ENCODE results near the gene EXOC6B. TPM values are rescaled to one million over a fixed set of nuclear protein-coding genes. Genes with fewer than 3 reads are reported as not detected.

Gene EXOC6B
- total RNA-seq, 1 donor from 2014 or later, result 35.2 TPM

DNA sequence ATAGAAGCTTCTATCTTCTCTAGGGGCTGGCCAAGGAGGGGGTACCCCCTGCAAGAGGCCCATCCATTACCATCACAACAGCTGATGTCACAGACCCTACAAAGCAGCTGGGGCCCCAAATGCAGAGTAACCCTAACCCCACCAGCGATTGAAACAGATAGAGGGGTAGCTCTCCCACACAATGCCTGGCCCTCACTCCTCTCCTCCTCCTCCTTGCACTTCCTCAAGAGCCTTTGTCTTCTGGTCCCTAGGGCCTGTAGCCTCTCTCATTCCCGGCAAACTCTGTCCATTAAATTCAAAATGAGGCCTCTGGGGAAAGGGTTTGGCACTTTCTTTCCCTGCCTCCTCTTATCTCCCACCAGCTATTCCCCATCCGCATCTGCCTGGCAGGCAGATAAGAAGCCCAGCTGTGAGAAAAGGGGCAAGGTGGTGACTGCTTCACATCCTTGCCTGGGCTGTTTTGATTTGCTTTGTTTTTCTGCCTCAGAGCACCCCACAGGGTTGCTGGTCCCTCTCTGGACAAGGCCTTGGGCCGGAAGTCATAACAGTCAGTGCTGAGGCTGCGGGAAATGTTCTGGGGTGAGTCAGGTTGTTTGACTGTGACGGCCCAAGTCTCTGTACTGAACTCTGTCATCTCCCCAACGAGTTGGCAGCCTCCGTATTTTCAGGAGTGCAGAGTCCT, 652.1 kb downstream of the EXOC6B start:
- DNase-seq, result no peak
- peaks cover 8% of the 10 kb centered on the region for H3K36me3 ChIP-seq

DNA sequence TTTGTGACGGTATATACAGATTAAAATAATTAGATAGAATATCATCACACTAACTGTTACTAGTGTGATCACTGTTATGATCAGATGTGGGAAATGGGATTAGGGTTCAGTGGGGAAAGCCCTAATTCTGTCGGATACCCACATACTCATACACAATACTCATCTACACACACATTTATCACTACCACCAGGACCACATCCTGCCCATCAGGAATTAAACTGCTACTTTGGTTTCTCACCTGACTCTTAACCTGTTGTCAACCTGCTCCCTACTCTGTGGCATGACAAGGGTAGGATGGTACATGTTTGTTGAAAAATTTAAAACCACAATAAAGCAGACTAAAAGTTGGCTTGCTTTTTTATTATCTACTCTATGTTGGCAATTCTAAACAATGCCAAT, 653.4 kb downstream of the EXOC6B start:
- no peaks in the 10 kb centered on the region for H3K27me3 ChIP-seq
- H3K36me3 ChIP-seq, result no peaks in the 10 kb centered on the region
- ATAC-seq (no peak), DNase-seq (no peak)
- no peaks in the 10 kb centered on the region for H3K9me3 ChIP-seq
- intact Hi-C loops (cut with DNase I), result no loop called here
- H3K4me1 ChIP-seq, result no peaks in the 10 kb centered on the region
- H3K27ac ChIP-seq, result no peak overlapping the region
- TF ChIP-seq, protein P1, sequence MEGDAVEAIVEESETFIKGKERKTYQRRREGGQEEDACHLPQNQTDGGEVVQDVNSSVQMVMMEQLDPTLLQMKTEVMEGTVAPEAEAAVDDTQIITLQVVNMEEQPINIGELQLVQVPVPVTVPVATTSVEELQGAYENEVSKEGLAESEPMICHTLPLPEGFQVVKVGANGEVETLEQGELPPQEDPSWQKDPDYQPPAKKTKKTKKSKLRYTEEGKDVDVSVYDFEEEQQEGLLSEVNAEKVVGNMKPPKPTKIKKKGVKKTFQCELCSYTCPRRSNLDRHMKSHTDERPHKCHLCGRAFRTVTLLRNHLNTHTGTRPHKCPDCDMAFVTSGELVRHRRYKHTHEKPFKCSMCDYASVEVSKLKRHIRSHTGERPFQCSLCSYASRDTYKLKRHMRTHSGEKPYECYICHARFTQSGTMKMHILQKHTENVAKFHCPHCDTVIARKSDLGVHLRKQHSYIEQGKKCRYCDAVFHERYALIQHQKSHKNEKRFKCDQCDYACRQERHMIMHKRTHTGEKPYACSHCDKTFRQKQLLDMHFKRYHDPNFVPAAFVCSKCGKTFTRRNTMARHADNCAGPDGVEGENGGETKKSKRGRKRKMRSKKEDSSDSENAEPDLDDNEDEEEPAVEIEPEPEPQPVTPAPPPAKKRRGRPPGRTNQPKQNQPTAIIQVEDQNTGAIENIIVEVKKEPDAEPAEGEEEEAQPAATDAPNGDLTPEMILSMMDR (IDR thresholded peaks at IDR 0.05), result no peak
- no peak overlapping the region for H3K4me3 ChIP-seq

More for the DNA sequence above, 652.1 kb downstream of the EXOC6B start:
- Histone ChIP-seq H3K27me3 (no peaks in the 10 kb centered on the region), H3K9me3 (no peaks in the 10 kb centered on the region), H3K4me3 (no peak overlapping the region), H3K4me1 (no peaks in the 10 kb centered on the region), H3K27ac (no peak overlapping the region)
- TF ChIP-seq, protein P1 (IDR thresholded peaks at IDR 0.05), result no peak
- ATAC-seq, result no peak
- intact Hi-C loops (cut with DNase I), result no loop called here

DNA sequence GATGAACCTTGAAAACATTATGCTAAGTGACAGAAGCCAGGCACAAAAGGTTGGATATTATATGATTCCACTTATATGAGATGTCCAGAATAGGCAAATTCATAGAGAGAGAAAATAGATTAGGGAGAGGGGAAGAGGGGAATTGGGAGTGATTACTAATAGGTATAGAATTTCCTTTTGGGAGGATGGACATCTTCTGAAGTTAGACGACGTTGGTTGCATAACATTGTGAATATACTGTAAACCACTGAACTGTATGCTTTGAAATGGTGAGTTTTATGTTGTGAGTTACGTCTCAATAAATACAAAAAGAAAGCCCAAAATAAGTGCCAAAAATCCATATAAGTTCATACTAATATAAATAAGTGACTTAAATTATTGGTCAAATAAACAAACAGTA, 659.6 kb downstream of the EXOC6B start:
- no peaks in the 10 kb centered on the region for H3K9me3 ChIP-seq
- ATAC-seq (no peak), DNase-seq (no peak)
- TF ChIP-seq, protein P1 (IDR thresholded peaks at IDR 0.05), result no peak
- intact Hi-C loops (cut with DNase I), result no loop called here
- no peaks in the 10 kb centered on the region for H3K36me3 ChIP-seq
- H3K4me1 ChIP-seq, result no peaks in the 10 kb centered on the region
- H3K27ac ChIP-seq, result no peak overlapping the region
- no peak overlapping the region for H3K4me3 ChIP-seq
- no peaks in the 10 kb centered on the region for H3K27me3 ChIP-seq

DNA sequence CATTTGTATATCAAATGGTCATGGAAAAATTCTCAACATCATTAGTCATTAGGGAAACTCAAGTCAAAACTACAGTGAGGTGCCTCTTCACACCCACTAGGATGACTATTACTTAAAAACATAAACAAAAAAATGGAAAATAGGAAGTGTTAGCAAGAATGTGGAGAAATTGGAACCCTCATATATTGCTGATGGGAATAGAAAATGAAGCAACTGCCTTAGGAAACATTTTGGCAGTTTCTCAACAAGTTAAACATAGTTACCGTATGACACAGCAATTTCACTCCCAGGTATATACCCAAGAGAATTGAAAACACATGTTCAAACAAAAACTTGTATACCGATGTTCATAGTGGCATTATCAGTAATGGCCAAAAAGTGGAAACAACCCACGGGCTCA, 660.0 kb downstream of the EXOC6B start:
- H3K4me3 ChIP-seq, result no peak overlapping the region
- no peak for ATAC-seq
- H3K27me3 ChIP-seq, result no peaks in the 10 kb centered on the region
- intact Hi-C loops (cut with DNase I), result no loop called here
- H3K36me3 ChIP-seq, result no peaks in the 10 kb centered on the region
- no peaks in the 10 kb centered on the region for H3K9me3 ChIP-seq
- DNase-seq, result no peak
- no peaks in the 10 kb centered on the region for H3K4me1 ChIP-seq
- H3K27ac ChIP-seq, result no peak overlapping the region
- TF ChIP-seq, protein P1 (IDR thresholded peaks at IDR 0.05), result no peak

DNA sequence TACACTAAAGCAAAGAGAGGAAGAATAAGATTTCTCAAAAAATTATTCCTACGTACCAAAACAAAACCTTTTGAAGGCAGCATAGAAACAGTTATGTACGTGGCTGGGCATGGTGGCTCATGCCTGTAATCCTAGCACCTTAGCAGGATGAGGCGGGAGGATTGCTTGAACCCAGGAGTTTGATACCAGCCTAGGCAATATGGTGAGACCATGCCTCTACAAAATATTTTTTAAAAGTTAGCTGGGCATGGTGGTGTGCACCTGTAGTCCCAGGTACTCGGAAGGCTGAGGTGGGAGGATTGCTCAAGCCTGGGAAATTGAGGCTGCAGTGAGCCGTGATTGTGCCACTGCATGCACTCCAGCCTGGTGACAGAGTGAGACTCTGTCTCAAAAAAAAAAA, 663.3 kb downstream of the EXOC6B start:
- intact Hi-C loops (cut with DNase I), result no loop called here

More for the DNA sequence above, 663.3 kb downstream of the EXOC6B start:
- ATAC-seq (no peak), DNase-seq (no peak)
- Histone ChIP-seq H3K27ac (no peak overlapping the region), H3K36me3 (no peaks in the 10 kb centered on the region), H3K27me3 (no peaks in the 10 kb centered on the region), H3K4me3 (no peak overlapping the region), H3K9me3 (no peaks in the 10 kb centered on the region), H3K4me1 (no peaks in the 10 kb centered on the region)
- TF ChIP-seq, protein P1 (IDR thresholded peaks at IDR 0.05), result no peak

Measured in upper lobe of right lung (tissue), 1 donor.